ENCODE results near the gene FTO. TPM values are rescaled to one million over a fixed set of nuclear protein-coding genes. Genes with fewer than 3 reads are reported as not detected.

Gene FTO
- total and polyA plus RNA-seq, 2 of the 13 experiments (the other 11 are each of a cell fraction or from before 2014, with no cell fraction given) = 41.6 to 55.8 TPM

- no peak for TF ChIP-seq ZNF747 (CRISPR knock-in tag; IDR thresholded peaks at IDR 0.05; ENCODE audit: borderline replicate concordance)
- TF ChIP-seq SKI (IDR thresholded peaks at IDR 0.05; ENCODE audit: partially characterized antibody) = no peak
- TF ChIP-seq GRHL1 (CRISPR knock-in tag; conservative IDR thresholded peaks at IDR 0.05) = no peak
- TF ChIP-seq ZNF580 (CRISPR knock-in tag; IDR thresholded peaks at IDR 0.05; ENCODE audit: borderline replicate concordance, low read depth) = no peak
- no peak for TF ChIP-seq RFX1 (IDR thresholded peaks at IDR 0.05)
- TF ChIP-seq ZNF33A (CRISPR knock-in tag; IDR thresholded peaks at IDR 0.05; ENCODE audit: borderline replicate concordance) = no peak
- no peak for TF ChIP-seq ZNF142 (CRISPR knock-in tag; IDR thresholded peaks at IDR 0.05)
- TF ChIP-seq ZNF749 (CRISPR knock-in tag; IDR thresholded peaks at IDR 0.05; ENCODE audit: borderline replicate concordance) = no peak
Measured at GRCh38 chr16:53789137-53789536, 85.2 kb downstream of the FTO start (continued).
